ENCODE measurements around the gene GLT1D1.

DNA sequence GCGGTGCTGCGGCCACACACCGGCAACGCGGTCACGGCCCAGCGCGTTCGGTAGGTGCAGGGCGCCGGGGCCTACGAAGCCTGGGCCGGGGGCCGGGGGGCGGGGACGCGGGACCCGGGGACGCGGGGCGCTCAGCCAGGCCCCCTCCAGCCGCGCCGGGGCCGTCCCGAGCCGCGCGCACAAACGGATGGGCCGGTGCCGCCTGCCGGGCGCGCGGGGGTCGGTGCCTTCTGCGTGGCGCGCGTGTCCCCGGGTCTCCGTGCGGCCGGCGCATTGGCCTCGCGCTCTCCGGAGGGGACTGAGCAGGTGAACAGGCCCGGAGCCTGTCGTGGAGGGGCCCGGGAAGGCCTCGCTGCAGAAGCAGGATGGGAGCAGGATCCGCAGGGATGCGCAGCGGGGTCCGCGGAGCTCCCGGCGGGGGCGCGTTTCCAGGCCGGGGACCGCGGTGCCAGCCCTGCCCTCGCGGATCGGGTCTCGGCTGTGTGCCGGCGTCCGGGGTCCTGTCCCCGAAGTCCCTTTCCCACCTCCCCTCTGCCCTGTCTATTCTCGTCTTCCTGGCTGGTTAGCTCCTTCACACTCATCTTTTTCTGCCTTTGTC, 421 bp downstream of the GLT1D1 start:
- TF ChIP-seq CTCF (IDR thresholded peaks at IDR 0.05), result no peak
- no peak for TF ChIP-seq POLR2A (IDR thresholded peaks at IDR 0.05)

All from adrenal gland (tissue), 5 donors.